GM21723 (cell line): ENCODE results near the gene REST.
A peak's percentile ranks its signal among the peaks of the same experiment; 100 is the strongest.

ENCODE experiments used
- ATAC-seq: cut with Tn5 transposase; IDR thresholded peaks from one replicate; pipeline ENCODE4 v1.9.1; 2021; ENCODE audit warnings: mild to moderate bottlenecking, moderate library complexity; ENCODE audit not compliant: unreplicated experiment

REST gene

DNA sequence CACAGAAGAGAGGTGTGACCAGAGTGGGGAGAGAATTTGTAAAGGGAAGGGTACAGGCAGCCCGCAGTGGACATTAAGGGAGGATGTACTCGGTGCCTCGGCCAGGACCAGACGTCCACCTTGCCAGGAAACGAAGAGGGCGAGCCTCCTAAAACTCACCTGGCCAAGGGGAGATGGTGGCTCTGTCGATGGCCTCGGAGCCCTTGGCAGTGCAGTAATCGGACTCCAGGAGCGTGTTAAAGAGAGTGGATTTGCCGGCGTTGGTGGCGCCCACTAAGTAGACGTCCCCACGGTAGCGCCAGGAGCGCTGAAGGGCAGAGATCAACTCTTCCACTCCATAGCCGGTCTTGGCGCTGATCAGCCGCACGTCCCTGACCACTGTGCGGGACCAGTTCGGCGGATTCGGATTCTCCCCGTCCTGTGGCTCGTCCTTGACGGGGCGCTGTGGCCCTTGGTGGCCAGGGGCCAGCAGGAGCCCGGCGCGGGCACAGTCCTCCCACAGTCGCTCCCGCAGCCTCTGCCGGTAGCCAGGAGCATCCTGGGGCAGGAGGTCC lies 68.7 kb downstream of the REST start:
- peak; percentile 1 for ATAC-seq

DNA sequence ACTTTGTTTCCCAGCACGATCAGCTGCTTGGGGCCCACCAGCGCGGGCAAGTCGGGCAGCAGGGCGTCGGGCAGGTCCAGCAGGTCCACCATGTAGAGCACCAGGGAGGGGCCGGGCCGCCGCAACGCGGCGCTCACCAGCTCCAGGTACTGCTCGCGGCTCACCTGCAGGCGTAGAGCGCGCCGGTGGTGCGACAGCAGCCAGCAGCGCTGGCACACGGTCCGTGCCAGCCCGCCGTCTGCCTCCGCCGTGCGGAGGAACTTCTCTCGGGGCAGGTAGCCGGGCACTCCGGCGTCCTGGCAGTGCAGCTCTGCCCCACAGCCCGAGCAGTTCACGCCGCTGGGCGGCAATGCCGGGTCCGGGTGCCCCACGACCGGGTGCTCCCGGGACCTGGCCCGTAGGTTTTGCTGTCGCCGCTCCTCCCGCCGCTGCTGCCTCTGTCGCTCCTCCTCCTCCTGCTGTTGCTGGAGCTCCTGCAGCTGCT lies 69.2 kb downstream of the REST start:
- peak; percentile 36 for ATAC-seq

GRCh38 chr4:56977321-56978012 lies 69.8 kb downstream of the REST start, which contains the start of gene NOA1:
Gene NOA1, minus strand, starts transcription at chr4:56977606. Its CDS starts 21 bp downstream, at chr4:56977585.
- peak; percentile 84 for ATAC-seq

GRCh38 chr4:56978750-56979303 lies 71.1 kb downstream of the REST start, which contains the start of gene POLR2B:
Gene POLR2B, plus strand, starts transcription at chr4:56978896. Its CDS starts 90 bp downstream, at chr4:56978986.
- peak; percentile 54 for ATAC-seq

GRCh38 chr4:56979421-56980072 lies 71.8 kb downstream of the REST start:
- no peak for ATAC-seq

DNA sequence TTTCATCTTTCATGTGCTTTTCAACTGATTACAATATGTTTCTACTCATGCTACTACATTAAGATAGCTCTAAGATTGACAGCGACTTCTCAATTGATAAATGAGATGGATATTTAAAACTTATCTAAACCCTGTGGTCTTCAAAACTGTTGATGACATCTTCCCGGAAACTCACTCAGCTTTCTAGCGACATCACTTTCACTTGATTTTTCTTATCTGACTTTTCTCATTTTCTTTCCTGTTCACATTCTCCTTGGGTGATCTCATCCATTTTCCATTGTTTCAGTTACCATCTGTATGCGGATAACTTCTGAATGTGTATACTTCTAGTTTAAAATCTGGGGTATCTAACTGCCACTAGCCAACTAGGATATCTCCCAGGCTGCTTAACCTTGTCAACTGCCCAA lies 74.1 kb downstream of the REST start:
- ATAC-seq: no peak

GRCh38 chr4:56986192-56986591 lies 78.5 kb downstream of the REST start:
- no peak for ATAC-seq

GRCh38 chr4:56986952-56987351 lies 79.3 kb downstream of the REST start:
- no peak for ATAC-seq

GRCh38 chr4:56990109-56990905 lies 82.6 kb downstream of the REST start:
- ATAC-seq: no peak

- ATAC-seq: no peak
Measured at GRCh38 chr4:56995525-56995924, 87.8 kb downstream of the REST start.

DNA sequence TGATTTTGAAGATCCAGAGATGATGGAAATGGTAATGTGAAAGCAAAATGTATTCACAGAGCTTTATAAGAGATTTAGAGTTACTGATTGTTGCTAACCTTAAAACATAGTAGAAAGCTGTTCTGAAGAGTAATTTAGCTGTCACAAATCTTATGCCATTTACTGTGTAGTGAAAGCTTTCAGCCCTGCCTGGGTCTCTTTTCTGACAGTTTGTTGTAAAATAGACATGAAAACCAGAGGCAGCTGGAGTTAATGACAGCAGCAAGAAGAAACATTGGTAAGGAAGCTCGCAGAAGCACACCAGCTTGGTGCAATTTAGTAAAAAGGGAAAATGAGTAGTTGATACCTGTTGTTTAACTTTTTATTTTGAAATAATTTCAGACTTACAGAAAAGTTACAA lies 92.1 kb downstream of the REST start:
- no peak for ATAC-seq

DNA sequence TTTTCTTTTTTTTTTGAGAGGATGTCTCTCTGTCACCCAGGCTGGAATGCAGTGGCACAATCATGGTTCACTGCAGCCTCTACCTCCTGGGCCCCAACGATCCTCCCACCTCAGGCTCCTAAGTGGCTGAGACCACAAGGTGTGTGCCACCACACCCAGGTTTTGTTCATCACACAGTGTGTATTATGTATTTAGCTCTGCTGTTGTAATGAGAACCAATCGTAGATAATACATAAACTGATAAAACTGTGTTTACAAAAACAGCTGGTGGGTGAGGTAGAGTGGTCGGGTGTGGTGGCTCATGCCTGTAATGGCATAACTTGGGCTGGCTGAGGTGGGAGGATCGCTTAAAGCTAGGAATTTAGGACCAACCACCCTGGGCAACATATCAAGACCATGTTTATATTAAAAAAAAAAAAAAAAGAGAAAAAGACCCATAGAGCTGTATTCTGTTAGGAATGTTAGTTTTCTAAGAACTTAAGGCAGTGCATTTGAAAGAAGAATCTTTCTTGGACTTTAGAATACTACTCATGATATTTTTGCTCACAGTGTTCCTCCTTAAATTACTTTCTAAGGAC lies 105.9 kb downstream of the REST start:
- ATAC-seq: no peak
